Thyroid gland (tissue), 4 donors: Measurements from ENCODE around the gene B4GALNT3.

Experiments used
- CTCF ChIP-seq, 6 experiments: fragments of 200-600 bp in 3 of 6; fragments of 450-650 bp in 3 of 6; sonication (generic) in 3 of 6; IDR thresholded peaks; one replicate each; pipeline ENCODE4 v1.5.1; 2016 to 2019; ENCODE audit warnings: antibody characterized with exemption in 6 of 6, mild to moderate bottlenecking in 2 of 6, inconsistent platforms in 1 of 6, moderate library complexity in 1 of 6
- POLR2A ChIP-seq, 2 donors: fragments of 450-650 bp; IDR thresholded peaks; one replicate each; pipeline ENCODE4 v1.6.1; 2017; ENCODE audit warnings: antibody characterized with exemption in 2 of 2, mild to moderate bottlenecking in 2 of 2, moderate library complexity in 1 of 2

DNA sequence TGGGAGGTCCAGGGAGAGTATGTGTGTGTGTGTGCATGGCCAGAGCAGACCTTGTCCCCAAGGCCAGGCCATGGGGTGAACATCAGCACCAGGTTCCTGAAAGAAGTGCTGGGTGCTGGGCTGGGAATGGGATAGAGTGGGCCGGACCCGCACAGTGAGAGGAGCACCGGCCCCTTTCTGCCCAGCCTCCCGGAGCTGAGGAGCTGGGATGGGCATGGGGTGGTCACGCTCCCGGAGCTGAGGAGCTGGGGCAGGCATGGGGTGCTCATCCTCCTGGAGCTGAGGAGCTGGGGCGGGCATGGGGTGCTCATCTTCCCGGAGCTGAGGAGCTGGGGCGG, 83.3 kb downstream of the B4GALNT3 start:
- TF ChIP-seq POLR2A (IDR thresholded peaks at IDR 0.05) (no peak), CTCF (IDR thresholded peaks at IDR 0.05) (no peak)
